Mucosa of rectum (tissue), 2 donors: ENCODE data around the gene LRFN5.

Source experiments
- H3K27ac ChIP-seq, 2 donors: one replicate each; pipeline ENCODE4 v1.7.0; 2013; ENCODE audit warnings: inconsistent platforms in 2 of 2, low read depth in 2 of 2, low read length in 2 of 2
- H3K27me3 ChIP-seq, 2 donors: one replicate each; pipeline ENCODE4 v1.7.0; 2013; ENCODE audit warnings: low read length in 2 of 2; ENCODE audit not compliant: control insufficient read depth in 2 of 2, insufficient read depth in 2 of 2
- H3K36me3 ChIP-seq, 2 donors: one replicate each; pipeline ENCODE4 v1.7.0; 2013; ENCODE audit warnings: low read length in 2 of 2; ENCODE audit not compliant: control insufficient read depth in 2 of 2, insufficient read depth in 2 of 2
- H3K4me1 ChIP-seq, 2 donors: one replicate each; pipeline ENCODE4 v1.7.0; 2013; ENCODE audit warnings: low read length in 2 of 2, mild to moderate bottlenecking in 1 of 2; ENCODE audit not compliant: control insufficient read depth in 2 of 2, insufficient read depth in 2 of 2
- H3K4me3 ChIP-seq, 2 donors: one replicate each; pipeline ENCODE4 v1.7.0; 2013; ENCODE audit warnings: low read length in 2 of 2
- H3K9ac ChIP-seq, 2 donors: one replicate each; pipeline ENCODE4 v1.7.0; 2013; ENCODE audit warnings: low read length in 2 of 2, low read depth in 1 of 2, mild to moderate bottlenecking in 1 of 2
- H3K9me3 ChIP-seq, 2 donors: one replicate each; pipeline ENCODE4 v1.7.0; 2013; ENCODE audit warnings: low read length in 2 of 2; ENCODE audit not compliant: control insufficient read depth in 2 of 2
- donor health status: healthy.
- donor health status: Normal muscosa, but diverticular disease.

Gene LRFN5

GRCh38 chr14:41605550-41606281 is 960 bp upstream of the LRFN5 start:
- H3K27ac ChIP-seq = no peak overlapping the region
- H3K4me1 ChIP-seq = no peaks in the 10 kb centered on the region
- H3K36me3 ChIP-seq = no peaks in the 10 kb centered on the region
- H3K4me3 ChIP-seq = peak overlapping the region; percentile 13 to 48
- peaks cover 18 to 40% of the 10 kb centered on the region in 2 donors for H3K27me3 ChIP-seq
- no peak overlapping the region for H3K9ac ChIP-seq
- H3K9me3 ChIP-seq = no peaks in the 10 kb centered on the region

- H3K4me1 ChIP-seq = no peaks in the 10 kb centered on the region
- no peak overlapping the region for H3K27ac ChIP-seq
- H3K9me3 ChIP-seq = no peaks in the 10 kb centered on the region
- peak overlapping the region; percentile 48 to 57 for H3K4me3 ChIP-seq
- H3K36me3 ChIP-seq = no peaks in the 10 kb centered on the region
- peaks cover 18 to 40% of the 10 kb centered on the region in 2 donors for H3K27me3 ChIP-seq
- H3K9ac ChIP-seq = peak overlapping the region in 1 of 2 donors; percentile 33
Measured at GRCh38 chr14:41606282-41606531, 469 bp upstream of the LRFN5 start.

- Histone ChIP-seq H3K9me3 (no peaks in the 10 kb centered on the region), H3K36me3 (no peaks in the 10 kb centered on the region), H3K4me3 (peak overlapping the region; percentile 57 to 71), H3K4me1 (no peaks in the 10 kb centered on the region), H3K27ac (no peak overlapping the region), H3K9ac (no peak overlapping the region), H3K27me3 (peaks cover 18 to 40% of the 10 kb centered on the region in 2 donors)
Measured at GRCh38 chr14:41607304-41607775, 664 bp downstream of the LRFN5 start.

- Histone ChIP-seq H3K27ac (no peak overlapping the region), H3K4me1 (no peaks in the 10 kb centered on the region), H3K36me3 (no peaks in the 10 kb centered on the region), H3K27me3 (peaks cover 18 to 40% of the 10 kb centered on the region in 2 donors), H3K9me3 (no peaks in the 10 kb centered on the region), H3K4me3 (peak overlapping the region; percentile 57 to 71), H3K9ac (no peak overlapping the region)
Measured at GRCh38 chr14:41607966-41608663, 1.4 kb downstream of the LRFN5 start.

GRCh38 chr14:41608681-41609390 is 2.2 kb downstream of the LRFN5 start:
- no peaks in the 10 kb centered on the region for H3K4me1 ChIP-seq
- H3K27me3 ChIP-seq = peaks cover 18 to 40% of the 10 kb centered on the region in 2 donors
- H3K4me3 ChIP-seq = peak overlapping the region in 1 of 2 donors; percentile 71

GRCh38 chr14:41609704-41610183 is 3.1 kb downstream of the LRFN5 start:
- Histone ChIP-seq H3K9me3 (no peaks in the 10 kb centered on the region), H3K4me3 (peak overlapping the region in 1 of 2 donors; percentile 39), H3K27ac (no peak overlapping the region), H3K9ac (no peak overlapping the region), H3K4me1 (no peaks in the 10 kb centered on the region), H3K36me3 (no peaks in the 10 kb centered on the region), H3K27me3 (peaks cover 18 to 39% of the 10 kb centered on the region in 2 donors)

More at GRCh38 chr14:41608681-41609390, 2.2 kb downstream of the LRFN5 start:
- H3K36me3 ChIP-seq = no peaks in the 10 kb centered on the region
- H3K27ac ChIP-seq = no peak overlapping the region
- no peaks in the 10 kb centered on the region for H3K9me3 ChIP-seq
- no peak overlapping the region for H3K9ac ChIP-seq

GRCh38 chr14:41615011-41615595 is 8.4 kb downstream of the LRFN5 start:
- no peaks in the 10 kb centered on the region for H3K27me3 ChIP-seq
- H3K9ac ChIP-seq = no peak overlapping the region
- H3K4me1 ChIP-seq = no peaks in the 10 kb centered on the region
- H3K4me3 ChIP-seq = no peak overlapping the region
- H3K27ac ChIP-seq = no peak overlapping the region
- no peaks in the 10 kb centered on the region for H3K9me3 ChIP-seq
- no peaks in the 10 kb centered on the region for H3K36me3 ChIP-seq

GRCh38 chr14:41623736-41624135 is 17.1 kb downstream of the LRFN5 start:
- Histone ChIP-seq H3K4me3 (no peak overlapping the region), H3K9me3 (no peaks in the 10 kb centered on the region), H3K4me1 (no peaks in the 10 kb centered on the region), H3K9ac (no peak overlapping the region), H3K27me3 (no peaks in the 10 kb centered on the region), H3K36me3 (no peaks in the 10 kb centered on the region), H3K27ac (no peak overlapping the region)

GRCh38 chr14:41629876-41630275 is 23.2 kb downstream of the LRFN5 start:
- Histone ChIP-seq H3K36me3 (no peaks in the 10 kb centered on the region), H3K9ac (no peak overlapping the region), H3K9me3 (no peaks in the 10 kb centered on the region), H3K27ac (no peak overlapping the region), H3K27me3 (no peaks in the 10 kb centered on the region), H3K4me1 (no peaks in the 10 kb centered on the region), H3K4me3 (no peak overlapping the region)

- no peaks in the 10 kb centered on the region for H3K9me3 ChIP-seq
- no peaks in the 10 kb centered on the region for H3K36me3 ChIP-seq
- H3K27ac ChIP-seq = no peak overlapping the region
- no peak overlapping the region for H3K9ac ChIP-seq
- H3K4me3 ChIP-seq = no peak overlapping the region
- no peaks in the 10 kb centered on the region for H3K4me1 ChIP-seq
- H3K27me3 ChIP-seq = no peaks in the 10 kb centered on the region
Measured at GRCh38 chr14:41634286-41634685, 27.6 kb downstream of the LRFN5 start.
